ENCODE measurements around the gene RSPH10B2.
"Not testable (repeated sequence)": the region's sequence is repeated elsewhere in the genome, so short reads cannot be mapped to it uniquely, and the experiment has no call there.

Gene RSPH10B2

GRCh38 chr7:6792113-6792872 is 38.4 kb downstream of the RSPH10B2 start:
- DNase-seq, result not testable (repeated sequence)

DNA sequence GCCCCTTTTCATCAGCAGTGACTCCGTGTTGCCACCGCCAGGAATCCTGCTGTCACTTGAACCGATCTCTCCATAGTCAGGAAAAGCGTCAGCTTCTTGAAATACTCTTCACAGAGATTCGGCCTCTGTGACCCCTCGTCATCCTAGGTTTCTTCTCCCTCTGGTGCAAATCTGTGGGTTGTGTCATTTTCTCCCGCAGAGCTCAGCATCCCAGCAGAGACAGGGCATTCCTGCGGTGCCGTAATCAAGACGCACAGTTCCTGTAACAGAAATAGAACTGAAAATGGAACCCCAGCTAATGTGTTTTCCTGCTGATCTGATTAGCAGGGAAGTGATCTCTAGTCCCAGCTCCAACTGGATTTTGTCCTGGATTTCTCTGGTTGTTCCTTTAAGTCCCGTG is 40.4 kb downstream of the RSPH10B2 start:
- DNase-seq, result not testable (repeated sequence)

DNA sequence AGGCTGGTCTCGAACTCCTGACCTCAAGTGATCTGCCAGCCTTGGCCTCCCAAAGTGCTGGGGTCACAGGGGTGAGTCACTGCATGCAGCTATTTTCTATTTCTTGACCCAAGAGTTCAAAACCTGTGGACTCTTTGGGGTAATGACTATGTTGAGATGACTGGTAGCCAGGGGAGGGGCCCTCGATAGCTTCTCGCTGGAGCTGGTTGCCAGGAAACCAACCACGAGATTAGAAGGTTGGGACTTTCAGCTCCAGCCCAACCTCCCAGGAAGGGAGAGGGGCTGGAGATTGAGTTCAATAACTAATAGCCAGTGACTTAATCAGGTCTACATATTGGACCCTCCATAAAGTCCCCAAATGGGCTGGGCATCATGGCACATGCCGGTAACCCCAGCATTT is 43.3 kb downstream of the RSPH10B2 start:
- not testable (repeated sequence) for DNase-seq

DNA sequence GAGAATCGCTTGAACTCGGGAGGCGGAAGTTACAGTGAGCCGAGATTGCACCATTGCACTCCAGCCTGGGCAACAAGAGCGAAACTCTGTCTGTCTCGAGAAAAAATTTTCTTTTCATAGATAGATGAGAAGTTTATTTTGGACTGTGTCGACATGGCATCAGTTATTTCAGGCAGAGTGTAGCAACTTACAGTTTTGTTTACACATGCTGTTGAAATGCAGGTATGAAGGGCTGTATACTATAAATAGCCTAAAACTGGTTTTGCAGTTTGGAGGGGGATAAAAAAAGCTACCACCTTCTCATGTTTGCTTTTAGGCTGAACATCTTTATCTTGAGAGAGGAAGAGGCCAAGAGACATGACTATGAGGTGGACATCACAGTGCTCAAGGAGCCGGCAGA is 44.1 kb downstream of the RSPH10B2 start:
- DNase-seq, result not testable (repeated sequence)

GRCh38 chr7:6799887-6800286 is 46.0 kb downstream of the RSPH10B2 start:
- not testable (repeated sequence) for DNase-seq

DNA sequence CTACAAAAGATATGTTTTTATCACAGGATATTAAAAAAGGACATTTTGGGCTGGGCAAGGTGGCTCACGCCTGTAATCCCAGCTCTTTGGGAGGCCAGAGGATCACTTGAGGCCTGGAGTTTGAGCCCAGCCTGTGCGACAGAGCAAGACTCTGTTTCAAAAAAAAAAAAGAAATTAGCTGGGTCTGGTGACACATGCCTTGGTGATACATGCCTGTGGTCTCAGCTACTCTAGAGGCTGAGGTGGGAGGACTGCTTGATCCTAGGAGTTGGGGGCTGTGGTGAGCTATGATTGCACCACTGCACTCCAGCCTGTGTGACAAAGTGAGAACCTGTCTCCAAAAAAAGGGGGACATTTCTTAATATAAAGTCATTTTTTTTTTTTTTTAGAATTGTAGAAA is 46.4 kb downstream of the RSPH10B2 start:
- DNase-seq, result not testable (repeated sequence)

DNA sequence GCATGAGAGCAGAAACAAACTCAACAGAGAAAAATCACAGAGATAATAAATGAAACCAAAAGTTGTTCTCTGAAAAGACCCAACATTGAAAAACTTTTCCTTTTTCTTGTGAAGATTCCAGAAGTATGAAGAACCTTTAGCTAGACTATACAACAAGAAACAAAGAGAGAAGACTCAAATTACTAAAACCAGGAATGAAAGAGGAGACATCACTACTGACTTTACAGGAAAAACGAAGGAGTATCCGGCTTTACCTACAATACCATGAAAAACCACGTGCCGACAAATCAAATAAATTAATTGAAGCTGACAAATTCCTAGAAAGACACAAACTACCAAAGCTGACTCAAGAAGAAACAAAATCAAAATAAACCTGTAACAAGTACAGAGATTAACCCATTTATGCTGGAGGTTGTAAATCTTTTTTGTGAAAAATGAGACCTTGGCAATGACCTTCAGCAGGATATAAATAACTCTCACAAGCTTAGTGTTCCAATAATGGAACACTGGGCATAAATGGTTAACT is 53.6 kb downstream of the RSPH10B2 start:
- not testable (repeated sequence) for DNase-seq

DNA sequence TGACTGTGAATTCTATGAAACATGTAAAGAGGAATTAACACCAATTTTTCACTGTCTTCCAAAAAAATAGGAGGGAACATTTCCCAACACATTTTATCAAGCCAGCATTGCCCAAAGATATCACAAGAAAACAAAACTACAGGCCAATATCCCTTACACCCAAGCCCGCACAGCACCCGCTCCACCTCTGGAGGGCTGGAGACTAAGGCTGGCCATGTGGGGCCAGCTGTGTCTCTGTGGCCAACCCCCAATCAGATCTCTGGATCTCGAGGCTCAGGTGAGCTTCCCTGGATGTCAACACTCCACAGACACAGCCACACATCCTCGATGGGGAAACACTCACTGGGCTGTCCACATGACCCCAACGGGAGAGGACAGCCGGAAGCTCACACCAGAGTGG is 54.1 kb downstream of the RSPH10B2 start:
- DNase-seq, result not testable (repeated sequence)

DNA sequence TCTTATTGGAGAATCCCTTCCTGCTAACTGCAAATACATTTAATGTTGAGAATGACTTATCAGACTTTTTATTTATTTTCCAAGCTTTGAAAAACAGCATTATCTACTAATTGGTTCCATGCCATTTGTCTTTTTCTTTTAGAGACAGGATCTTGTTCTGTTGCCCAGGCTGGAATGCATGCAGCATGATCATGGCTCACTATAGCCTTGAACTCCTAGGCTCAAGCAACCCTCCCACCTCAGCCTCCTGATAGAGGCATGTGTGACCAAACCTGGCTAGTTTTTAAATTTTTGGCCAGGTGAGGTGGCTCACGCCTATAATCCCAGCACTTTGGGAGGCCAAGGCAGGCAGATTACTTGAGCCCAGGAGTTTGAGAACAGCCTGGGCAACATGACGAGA is 59.1 kb downstream of the RSPH10B2 start:
- DNase-seq, result not testable (repeated sequence)

- DNase-seq, result not testable (repeated sequence)
Observed at GRCh38 chr7:6815470-6815869, 61.6 kb downstream of the RSPH10B2 start.

DNA sequence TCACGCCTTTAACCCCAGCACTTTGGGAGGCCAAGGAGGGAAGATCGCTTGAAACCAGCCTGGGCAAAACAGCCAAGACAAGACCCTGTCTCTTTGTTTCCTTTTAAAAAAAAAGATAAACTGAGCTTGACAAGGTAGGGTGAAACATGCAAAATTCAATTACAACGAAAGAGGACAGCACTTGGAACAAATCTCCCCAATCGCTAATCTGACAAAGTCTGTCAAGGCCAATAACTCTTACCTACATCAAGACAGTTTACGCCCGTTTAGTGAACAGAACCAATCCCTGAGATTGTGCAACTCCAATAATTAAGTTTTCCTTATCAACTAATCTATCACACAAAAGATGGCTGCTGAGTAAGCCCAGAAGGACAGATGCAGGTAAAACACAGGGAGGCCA is 67.7 kb downstream of the RSPH10B2 start:
- not testable (repeated sequence) for DNase-seq

GRCh38 chr7:6825236-6826125 is 71.6 kb downstream of the RSPH10B2 start:
- not testable (repeated sequence) for DNase-seq

DNA sequence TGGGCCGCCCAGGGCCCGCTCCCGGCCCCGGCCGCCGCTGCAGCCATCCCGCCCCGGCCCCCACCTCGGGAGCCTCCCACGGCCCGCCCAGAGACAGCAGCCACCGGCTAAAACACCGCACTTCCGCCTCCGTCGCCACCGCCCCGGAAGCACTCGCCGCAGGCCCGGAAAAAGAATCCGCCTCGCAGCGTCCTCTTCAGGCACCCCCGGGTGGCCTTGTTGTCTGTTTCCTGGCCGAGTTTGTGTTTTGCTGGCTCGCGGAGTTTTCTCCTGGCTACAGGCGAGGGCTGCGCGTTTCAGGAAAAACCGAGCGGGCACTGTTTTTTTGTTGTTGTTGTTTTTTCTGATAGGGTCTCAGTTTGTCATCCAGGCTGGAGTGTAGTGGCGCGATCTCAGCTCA is 72.2 kb downstream of the RSPH10B2 start, which contains the start of gene CCZ1B:
TSS of gene CCZ1B (minus strand) at position 125 of the 400 bp plus-strand sequence. CDS start at position 47, 78 bp downstream.
- DNase-seq, result peak; percentile 79

GRCh38 chr7:6827180-6827579 is 73.3 kb downstream of the RSPH10B2 start:
- DNase-seq, result peak; percentile 79

DNA sequence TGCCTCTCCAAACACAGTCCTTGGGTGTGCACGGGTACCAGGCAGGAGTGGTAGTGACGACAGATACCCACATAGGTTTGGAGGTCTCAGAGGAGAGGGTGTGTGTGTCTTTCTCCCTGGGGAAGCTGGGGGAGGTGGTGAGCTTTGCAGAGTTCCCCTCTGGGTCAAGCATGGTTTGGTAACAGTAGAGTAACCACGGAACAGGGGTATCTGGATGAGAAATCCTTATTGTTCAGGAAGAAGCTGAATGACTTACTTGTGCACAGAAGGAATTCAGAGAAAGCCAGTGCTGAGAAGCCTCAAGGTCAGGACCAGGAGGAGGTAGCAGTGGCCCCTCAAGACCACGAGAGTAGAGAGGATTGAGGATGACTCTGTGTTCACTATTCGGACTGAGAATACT is 75.7 kb downstream of the RSPH10B2 start:
- not testable (repeated sequence) for DNase-seq

GRCh38 chr7:6830026-6830425 is 76.1 kb downstream of the RSPH10B2 start:
- DNase-seq, result not testable (repeated sequence)

- no peak for DNase-seq
Observed at GRCh38 chr7:6831018-6831725, 77.3 kb downstream of the RSPH10B2 start.

- DNase-seq, result no peak
Observed at GRCh38 chr7:6833636-6834035, 79.7 kb downstream of the RSPH10B2 start.

GRCh38 chr7:6835521-6835920 is 81.6 kb downstream of the RSPH10B2 start:
- not testable (repeated sequence) for DNase-seq

GRCh38 chr7:6837081-6837480 is 83.2 kb downstream of the RSPH10B2 start:
- DNase-seq, result not testable (repeated sequence)

GRCh38 chr7:6842278-6842921 is 88.5 kb downstream of the RSPH10B2 start:
- not testable (repeated sequence) for DNase-seq

DNA sequence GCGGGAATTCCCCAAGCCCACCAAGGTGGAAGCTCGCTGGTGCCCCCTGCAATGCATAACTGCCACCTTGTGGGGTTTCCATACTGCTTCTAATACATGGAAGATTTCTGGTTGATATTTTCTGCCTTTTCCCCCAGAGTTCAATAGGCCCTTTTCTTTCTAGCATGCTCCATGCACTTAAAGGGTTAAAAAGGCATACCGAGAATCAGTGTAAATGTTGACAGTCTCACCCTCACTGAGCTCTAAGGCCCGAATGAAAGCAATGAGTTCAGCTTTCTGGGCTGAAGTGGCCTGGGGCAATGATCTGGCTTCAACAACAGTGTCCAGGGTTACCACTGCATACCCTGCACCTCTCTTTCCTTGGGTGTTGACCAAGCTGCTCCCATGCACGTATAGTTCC is 89.2 kb downstream of the RSPH10B2 start:
- DNase-seq, result not testable (repeated sequence)

Data from NCI-H146 (cell line).